HL-60 (cell line): ENCODE data around the gene SLC22A2.

Experiments used
- CTCF ChIP-seq: IDR thresholded peaks from one replicate; pipeline ENCODE4 v1.5.1; 2011; ENCODE audit warnings: low read length, control low read depth, inconsistent platforms; ENCODE audit not compliant: insufficient read depth
- POLR2AphosphoS5 ChIP-seq: IDR thresholded peaks from 2 replicates; pipeline ENCODE4 v1.6.1; 2012; ENCODE audit warnings: low read depth
- REST ChIP-seq: IDR thresholded peaks from 2 replicates; pipeline ENCODE4 v1.6.1; 2012; ENCODE audit warnings: low read depth; ENCODE audit not compliant: insufficient replicate concordance

GRCh38 chr6:160278311-160278710, 19.7 kb upstream of the SLC22A2 start:
- TF ChIP-seq CTCF (no peak), POLR2AphosphoS5 (no peak), REST (no peak)
